DND-41 (cell line): ENCODE measurements around the gene TTC39A.
A peak's percentile ranks its signal among the peaks of the same experiment; 100 is the strongest.

Experiments used
- ATAC-seq: fragments of 200-7000 bp; cut with Tn5 transposase; 3 replicates; pipeline ENCODE4 v1.9.1; 2021; ENCODE audit warnings: low read depth; ENCODE audit not compliant: insufficient read depth
- DNase-seq: peaks from one replicate; pipeline ENCODE4 v3.0.0-alpha.2; 2020
- H2AFZ ChIP-seq: 2 replicates; pipeline ENCODE4 v1.6.0; 2012; ENCODE audit warnings: low read depth, low read length
- H3K27ac ChIP-seq: 2 replicates; pipeline ENCODE4 v1.5.1; 2012; ENCODE audit warnings: low read length, inconsistent platforms
- H3K27me3 ChIP-seq: fragments of 200-600 bp; sonication (generic); 2 replicates; pipeline ENCODE4 v1.6.0; 2012; ENCODE audit warnings: low read length, mild to moderate bottlenecking, inconsistent platforms; ENCODE audit not compliant: insufficient read depth, poor library complexity
- H3K36me3 ChIP-seq: 2 replicates; pipeline ENCODE4 v1.5.1; 2012; ENCODE audit warnings: low read length, inconsistent platforms; ENCODE audit not compliant: insufficient read depth
- H3K4me1 ChIP-seq: 2 replicates; pipeline ENCODE4 v1.5.1; 2012; ENCODE audit warnings: mild to moderate bottlenecking, low read length; ENCODE audit not compliant: insufficient read depth
- H3K4me2 ChIP-seq: 2 replicates; pipeline ENCODE4 v1.6.0; 2012; ENCODE audit warnings: mild to moderate bottlenecking, moderate library complexity, low read length, inconsistent platforms; ENCODE audit not compliant: insufficient read depth
- H3K4me3 ChIP-seq, 2 experiments: fragments of 200-600 bp in 1 of 2; shearing (Covaris generic) in 1 of 2; 2 replicates each; pipeline ENCODE4 v1.5.1; 2012 to 2016; ENCODE audit warnings: inconsistent platforms in 2 of 2, low read length in 2 of 2, mild to moderate bottlenecking in 2 of 2, low read depth in 1 of 2, moderate library complexity in 1 of 2
- H3K79me2 ChIP-seq: 2 replicates; pipeline ENCODE4 v1.6.0; 2012; ENCODE audit warnings: low read length, inconsistent platforms; ENCODE audit not compliant: insufficient read depth
- H3K9ac ChIP-seq: 2 replicates; pipeline ENCODE4 v1.6.0; 2012; ENCODE audit warnings: low read depth, mild to moderate bottlenecking, inconsistent platforms, low read length, moderate library complexity
- H3K9me3 ChIP-seq: 2 replicates; pipeline ENCODE4 v1.5.1; 2012; ENCODE audit warnings: low read length, moderate library complexity, mild to moderate bottlenecking, inconsistent platforms; ENCODE audit not compliant: insufficient read depth, severe bottlenecking
- H4K20me1 ChIP-seq: 2 replicates; pipeline ENCODE4 v1.6.0; 2012; ENCODE audit warnings: low read length; ENCODE audit not compliant: insufficient read depth
- CTCF ChIP-seq: IDR thresholded peaks from 2 replicates; pipeline ENCODE4 v1.5.1; 2012; ENCODE audit warnings: borderline replicate concordance, low read length, moderate library complexity, mild to moderate bottlenecking; ENCODE audit not compliant: poor library complexity, severe bottlenecking; ENCODE audit errors: extremely low read depth
- EZH2 ChIP-seq: IDR thresholded peaks from 3 replicates; pipeline ENCODE4 v1.6.1; 2012; ENCODE audit warnings: borderline replicate concordance, low read depth, mild to moderate bottlenecking, moderate library complexity, low read length, inconsistent platforms; ENCODE audit not compliant: severe bottlenecking

Gene TTC39A

GRCh38 chr1:51336711-51337110 lies 6.3 kb upstream of the TTC39A start:
- TF ChIP-seq CTCF, result no peak
- TF ChIP-seq EZH2, result no peak
- Histone ChIP-seq H3K4me2 (no peak overlapping the region), H3K27ac (no peak overlapping the region), H2AFZ (no peak overlapping the region), H3K9me3 (no peaks in the 10 kb centered on the region), H4K20me1 (no peaks in the 10 kb centered on the region), H3K9ac (no peak overlapping the region), H3K27me3 (no peaks in the 10 kb centered on the region), H3K79me2 (no peaks in the 10 kb centered on the region), H3K4me3 (no peak overlapping the region), H3K4me1 (no peaks in the 10 kb centered on the region), H3K36me3 (no peaks in the 10 kb centered on the region)
- DNase-seq, result no peak
- no peak for ATAC-seq

- no peaks in the 10 kb centered on the region for H3K27me3 ChIP-seq
- no peak overlapping the region for H2AFZ ChIP-seq
- ATAC-seq, result no peak
- H3K4me2 ChIP-seq, result no peak overlapping the region
- H3K27ac ChIP-seq, result no peak overlapping the region
- H3K9me3 ChIP-seq, result no peaks in the 10 kb centered on the region
- TF ChIP-seq CTCF (no peak), EZH2 (no peak)
- H3K4me1 ChIP-seq, result no peaks in the 10 kb centered on the region
- no peak overlapping the region for H3K9ac ChIP-seq
- no peaks in the 10 kb centered on the region for H4K20me1 ChIP-seq
- no peak overlapping the region for H3K4me3 ChIP-seq
- no peaks in the 10 kb centered on the region for H3K79me2 ChIP-seq
- H3K36me3 ChIP-seq, result no peaks in the 10 kb centered on the region
- DNase-seq, result no peak
Measured at GRCh38 chr1:51336004-51336403, 5.6 kb upstream of the TTC39A start.

DNA sequence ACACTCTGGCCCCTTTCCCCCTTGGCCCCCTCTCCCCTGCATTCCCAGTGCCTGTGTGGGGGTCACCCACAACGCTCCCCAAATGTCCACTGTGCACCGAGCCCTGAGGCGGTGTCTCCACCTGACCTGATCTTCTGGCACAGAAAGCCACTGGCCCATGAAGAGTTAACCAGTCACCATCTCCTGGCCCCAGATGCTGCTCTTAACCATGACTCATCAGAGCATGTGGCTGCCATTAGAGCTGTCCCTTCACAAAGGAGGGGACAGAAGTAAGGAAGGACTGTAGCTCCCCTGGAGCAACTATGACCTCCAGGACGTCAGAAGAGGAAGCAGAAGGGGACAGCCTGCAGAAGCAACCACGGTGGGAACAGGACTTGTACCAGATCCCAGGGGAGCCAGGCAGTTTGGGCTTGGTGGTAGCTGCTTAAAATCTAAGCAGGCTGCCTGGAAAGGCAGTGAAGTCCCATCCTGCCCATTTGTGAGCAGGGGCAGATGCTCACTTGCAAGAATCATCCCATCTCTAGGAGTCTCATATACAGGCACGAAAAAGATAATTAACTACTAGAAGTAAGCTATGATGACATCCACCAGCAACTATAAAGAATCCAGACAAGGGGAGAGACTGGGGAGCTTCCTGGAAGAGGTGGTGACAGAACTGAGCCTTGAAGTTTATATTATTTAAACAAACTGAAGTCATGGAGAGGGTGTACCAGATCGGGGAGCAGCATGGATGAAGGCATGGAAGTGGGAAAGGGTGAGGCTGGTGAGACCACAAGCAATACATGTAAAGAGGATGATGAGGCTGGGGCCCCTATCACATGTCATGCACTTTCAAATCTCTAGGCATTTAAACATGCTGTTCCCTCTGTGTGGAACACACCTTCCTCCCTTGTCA lies 1.1 kb upstream of the TTC39A start:
- H3K4me1 ChIP-seq, result no peaks in the 10 kb centered on the region
- H3K27ac ChIP-seq, result no peak overlapping the region
- H3K9me3 ChIP-seq, result no peaks in the 10 kb centered on the region
- no peak overlapping the region for H3K4me2 ChIP-seq
- H3K79me2 ChIP-seq, result no peaks in the 10 kb centered on the region
- ATAC-seq (peak; percentile 48; the same call in 1 of the 3 replicates), DNase-seq (no peak)
- H3K36me3 ChIP-seq, result no peaks in the 10 kb centered on the region
- TF ChIP-seq CTCF, result no peak
- TF ChIP-seq EZH2, result no peak
- H3K4me3 ChIP-seq, result no peak overlapping the region
- no peaks in the 10 kb centered on the region for H3K27me3 ChIP-seq
- H4K20me1 ChIP-seq, result no peaks in the 10 kb centered on the region
- no peak overlapping the region for H2AFZ ChIP-seq
- H3K9ac ChIP-seq, result no peak overlapping the region
